WTC11 (cell line): ENCODE measurements around the gene NECTIN4. TPM values are rescaled to one million over a fixed set of nuclear protein-coding genes. Genes with fewer than 3 reads are reported as not detected.
A peak's percentile ranks its signal among the peaks of the same experiment; 100 is the strongest.

ENCODE experiments used
- ATAC-seq: fragments of 200-7000 bp; cut with Tn5 transposase; 2 replicates; pipeline ENCODE4 v1.10.0; 2021; ENCODE audit warnings: mild to moderate bottlenecking, moderate library complexity
- CTCF ChIA-PET: fragments of 300-600 bp; sonication (Branson Sonifier 250); formaldehyde crosslinking; loops from one replicate; lab custom pipeline; 2021; ENCODE audit warnings: antibody characterized with exemption; lab: Charles Lee
- POLR2A ChIA-PET: fragments of 350-600 bp; sonication (Branson Sonifier 250); formaldehyde crosslinking; loops from one replicate; lab custom pipeline; 2021; ENCODE audit warnings: antibody characterized with exemption; lab: Charles Lee
- DNase-seq: peaks from one replicate; pipeline ENCODE4 v3.0.0; 2021; ENCODE audit warnings: low spot score
- H3K27ac Mint-ChIP-seq: 2 replicates; pipeline ENCODE4 v1.8.0; 2021; ENCODE audit warnings: mixed read lengths
- H3K27me3 Mint-ChIP-seq: 2 replicates; pipeline ENCODE4 v1.8.0; 2021; ENCODE audit warnings: low read depth, mild to moderate bottlenecking, moderate library complexity, mixed read lengths
- H3K36me3 Mint-ChIP-seq: 2 replicates; pipeline ENCODE4 v1.8.0; 2021; ENCODE audit warnings: mixed read lengths
- H3K4me1 Mint-ChIP-seq: 2 replicates; pipeline ENCODE4 v1.8.0; 2022; ENCODE audit warnings: mixed read lengths
- H3K4me3 Mint-ChIP-seq: 2 replicates; pipeline ENCODE4 v1.8.0; 2021; ENCODE audit warnings: mild to moderate bottlenecking, moderate library complexity, mixed read lengths
- H3K9me3 Mint-ChIP-seq: 2 replicates; pipeline ENCODE4 v1.8.0; 2021; ENCODE audit warnings: mixed read lengths
- ATF1 ChIP-seq: sonication (generic); formaldehyde crosslinking; IDR thresholded peaks from 2 replicates; pipeline ENCODE4 v1.8.1; 2023; ENCODE audit warnings: mild to moderate bottlenecking, moderate library complexity, missing genetic modification reagents
- CBFB ChIP-seq: sonication (generic); formaldehyde crosslinking; IDR thresholded peaks from 2 replicates; pipeline ENCODE4 v1.8.1; 2022; ENCODE audit warnings: mild to moderate bottlenecking, low read depth, missing genetic modification reagents
- CREM ChIP-seq: sonication (generic); formaldehyde crosslinking; IDR thresholded peaks from 2 replicates; pipeline ENCODE4 v1.8.1; 2022; ENCODE audit warnings: mild to moderate bottlenecking, missing genetic modification reagents, moderate library complexity
- ETV6 ChIP-seq: sonication (generic); formaldehyde crosslinking; IDR thresholded peaks from 2 replicates; pipeline ENCODE4 v1.8.1; 2022; ENCODE audit warnings: mild to moderate bottlenecking, missing genetic modification reagents
- GABPB1 ChIP-seq: sonication (generic); formaldehyde crosslinking; IDR thresholded peaks from 2 replicates; pipeline ENCODE4 v1.8.1; 2023; ENCODE audit warnings: mild to moderate bottlenecking, missing genetic modification reagents
- JAZF1 ChIP-seq: fragments of 250-450 bp; sonication (Bioruptor Pico); IDR thresholded peaks from 2 replicates; pipeline ENCODE4 v1.9.0; 2021; ENCODE audit warnings: moderate library complexity, mild to moderate bottlenecking, inconsistent platforms
- NFATC4 ChIP-seq: fragments of 250-450 bp; sonication (Bioruptor Pico); IDR thresholded peaks from 2 replicates; pipeline ENCODE4 v1.9.0; 2021; ENCODE audit warnings: mild to moderate bottlenecking
- NR1H2 ChIP-seq: sonication (generic); formaldehyde crosslinking; IDR thresholded peaks from 2 replicates; pipeline ENCODE4 v1.9.0; 2021; ENCODE audit warnings: mild to moderate bottlenecking, moderate library complexity, missing genetic modification reagents
- PRRX2 ChIP-seq: fragments of 250-450 bp; sonication (Bioruptor Pico); IDR thresholded peaks from 2 replicates; pipeline ENCODE4 v1.8.0; 2021; ENCODE audit warnings: mild to moderate bottlenecking
- RELA ChIP-seq: sonication (generic); formaldehyde crosslinking; IDR thresholded peaks from 2 replicates; pipeline ENCODE4 v1.8.1; 2022; ENCODE audit warnings: missing genetic modification reagents, mild to moderate bottlenecking, borderline replicate concordance
- SMAD4 ChIP-seq: sonication (generic); formaldehyde crosslinking; IDR thresholded peaks from 2 replicates; pipeline ENCODE4 v1.8.0; 2022; ENCODE audit warnings: mild to moderate bottlenecking, missing genetic modification reagents
- total RNA-seq: library from RNA; stranded (reverse); gene quantifications from 3 replicates; pipeline ENCODE4 v1.2.3, GENCODE V29; 2021
- TF ChIP-seq, protein P1 (sequence below): sonication (generic); formaldehyde crosslinking; IDR thresholded peaks from 2 replicates; pipeline ENCODE4 v1.8.0; 2023; ENCODE audit warnings: mild to moderate bottlenecking, missing genetic modification reagents
- TF ChIP-seq, protein P2 (sequence below): sonication (generic); formaldehyde crosslinking; IDR thresholded peaks from 2 replicates; pipeline ENCODE4 v1.8.1; 2022; ENCODE audit warnings: low read depth, missing genetic modification reagents, borderline replicate concordance
- TF ChIP-seq, protein P3 (sequence below): sonication (generic); formaldehyde crosslinking; IDR thresholded peaks from 2 replicates; pipeline ENCODE4 v1.8.0; 2022; ENCODE audit warnings: mild to moderate bottlenecking, missing genetic modification reagents
- TF ChIP-seq, protein P4 (sequence below): sonication (generic); formaldehyde crosslinking; IDR thresholded peaks from 2 replicates; pipeline ENCODE4 v1.8.0; 2022; ENCODE audit warnings: missing genetic modification reagents
- TF ChIP-seq, protein P5 (sequence below): sonication (generic); formaldehyde crosslinking; IDR thresholded peaks from 2 replicates; pipeline ENCODE4 v1.8.1; 2022; ENCODE audit warnings: missing genetic modification reagents, borderline replicate concordance
- TF ChIP-seq, protein P6 (sequence below): fragments of 250-450 bp; sonication (Bioruptor Pico); IDR thresholded peaks from 2 replicates; pipeline ENCODE4 v1.9.0; 2021; ENCODE audit warnings: mild to moderate bottlenecking

The NECTIN4 gene
- total RNA-seq, 1 experiment from 2014 or later = 1.7 TPM

DNA sequence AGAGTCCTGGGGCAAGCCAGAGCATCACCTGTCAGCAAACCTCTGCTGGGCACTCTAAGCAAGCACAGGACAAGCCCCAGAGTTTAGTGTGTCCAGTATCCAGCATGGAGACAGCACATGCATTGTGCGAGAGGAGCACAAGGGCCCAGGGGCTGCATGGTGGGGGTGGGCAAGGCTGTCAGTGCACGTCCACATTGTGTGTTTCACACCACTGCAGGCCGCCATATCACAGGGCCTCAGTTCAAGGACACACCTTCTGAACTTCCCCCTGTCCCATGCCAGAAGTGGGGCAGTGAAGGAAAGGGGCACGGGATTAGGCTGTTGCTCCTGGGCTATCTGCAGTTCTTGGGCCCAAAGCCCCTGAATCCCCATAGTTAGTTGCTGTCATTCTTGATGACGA, 49.8 kb downstream of the NECTIN4 start (continued):
- TF ChIP-seq, protein P1, sequence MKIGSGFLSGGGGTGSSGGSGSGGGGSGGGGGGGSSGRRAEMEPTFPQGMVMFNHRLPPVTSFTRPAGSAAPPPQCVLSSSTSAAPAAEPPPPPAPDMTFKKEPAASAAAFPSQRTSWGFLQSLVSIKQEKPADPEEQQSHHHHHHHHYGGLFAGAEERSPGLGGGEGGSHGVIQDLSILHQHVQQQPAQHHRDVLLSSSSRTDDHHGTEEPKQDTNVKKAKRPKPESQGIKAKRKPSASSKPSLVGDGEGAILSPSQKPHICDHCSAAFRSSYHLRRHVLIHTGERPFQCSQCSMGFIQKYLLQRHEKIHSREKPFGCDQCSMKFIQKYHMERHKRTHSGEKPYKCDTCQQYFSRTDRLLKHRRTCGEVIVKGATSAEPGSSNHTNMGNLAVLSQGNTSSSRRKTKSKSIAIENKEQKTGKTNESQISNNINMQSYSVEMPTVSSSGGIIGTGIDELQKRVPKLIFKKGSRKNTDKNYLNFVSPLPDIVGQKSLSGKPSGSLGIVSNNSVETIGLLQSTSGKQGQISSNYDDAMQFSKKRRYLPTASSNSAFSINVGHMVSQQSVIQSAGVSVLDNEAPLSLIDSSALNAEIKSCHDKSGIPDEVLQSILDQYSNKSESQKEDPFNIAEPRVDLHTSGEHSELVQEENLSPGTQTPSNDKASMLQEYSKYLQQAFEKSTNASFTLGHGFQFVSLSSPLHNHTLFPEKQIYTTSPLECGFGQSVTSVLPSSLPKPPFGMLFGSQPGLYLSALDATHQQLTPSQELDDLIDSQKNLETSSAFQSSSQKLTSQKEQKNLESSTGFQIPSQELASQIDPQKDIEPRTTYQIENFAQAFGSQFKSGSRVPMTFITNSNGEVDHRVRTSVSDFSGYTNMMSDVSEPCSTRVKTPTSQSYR (CRISPR knock-in tag) = no peak
- TF ChIP-seq CREM (CRISPR knock-in tag) (no peak), RELA (no peak)

DNA sequence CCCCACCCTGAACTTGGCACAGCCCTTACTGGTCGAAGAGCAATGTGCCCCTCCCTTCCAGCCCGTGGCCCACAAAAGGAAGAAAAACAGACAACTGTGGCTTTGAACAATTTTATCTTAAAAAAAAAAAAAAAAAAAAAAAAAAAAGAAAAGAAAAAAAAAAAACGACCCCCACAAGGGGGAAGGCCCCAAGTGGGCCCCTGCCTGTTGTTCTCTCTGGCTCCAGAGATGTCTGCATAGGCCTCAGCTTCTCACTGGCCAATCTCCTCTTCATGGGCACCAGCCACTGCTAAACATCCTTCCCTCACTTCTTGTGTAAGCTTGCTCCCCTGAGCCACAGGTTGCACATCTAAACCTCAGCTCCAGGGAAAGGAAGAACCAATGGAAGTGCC, 50.2 kb downstream of the NECTIN4 start:
- Mint-ChIP-seq H3K36me3 (peaks cover 39% of the 10 kb centered on the region), H3K4me3 (peak overlapping the region; percentile 86), H3K9me3 (no peaks in the 10 kb centered on the region), H3K4me1 (peaks cover 38% of the 10 kb centered on the region), H3K27ac (peak overlapping the region; percentile 92), H3K27me3 (no peaks in the 10 kb centered on the region)
- TF ChIP-seq NFATC4 (CRISPR knock-in tag) (no peak), SMAD4 (CRISPR knock-in tag) (no peak), JAZF1 (CRISPR knock-in tag) (no peak), CBFB (CRISPR knock-in tag) (no peak), ETV6 (no peak), GABPB1 (CRISPR knock-in tag) (no peak), NR1H2 (CRISPR knock-in tag) (no peak), PRRX2 (CRISPR knock-in tag) (no peak), ATF1 (CRISPR knock-in tag) (no peak)
- TF ChIP-seq, protein P2, sequence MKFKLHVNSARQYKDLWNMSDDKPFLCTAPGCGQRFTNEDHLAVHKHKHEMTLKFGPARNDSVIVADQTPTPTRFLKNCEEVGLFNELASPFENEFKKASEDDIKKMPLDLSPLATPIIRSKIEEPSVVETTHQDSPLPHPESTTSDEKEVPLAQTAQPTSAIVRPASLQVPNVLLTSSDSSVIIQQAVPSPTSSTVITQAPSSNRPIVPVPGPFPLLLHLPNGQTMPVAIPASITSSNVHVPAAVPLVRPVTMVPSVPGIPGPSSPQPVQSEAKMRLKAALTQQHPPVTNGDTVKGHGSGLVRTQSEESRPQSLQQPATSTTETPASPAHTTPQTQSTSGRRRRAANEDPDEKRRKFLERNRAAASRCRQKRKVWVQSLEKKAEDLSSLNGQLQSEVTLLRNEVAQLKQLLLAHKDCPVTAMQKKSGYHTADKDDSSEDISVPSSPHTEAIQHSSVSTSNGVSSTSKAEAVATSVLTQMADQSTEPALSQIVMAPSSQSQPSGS (CRISPR knock-in tag) = no peak
- TF ChIP-seq, protein P3, sequence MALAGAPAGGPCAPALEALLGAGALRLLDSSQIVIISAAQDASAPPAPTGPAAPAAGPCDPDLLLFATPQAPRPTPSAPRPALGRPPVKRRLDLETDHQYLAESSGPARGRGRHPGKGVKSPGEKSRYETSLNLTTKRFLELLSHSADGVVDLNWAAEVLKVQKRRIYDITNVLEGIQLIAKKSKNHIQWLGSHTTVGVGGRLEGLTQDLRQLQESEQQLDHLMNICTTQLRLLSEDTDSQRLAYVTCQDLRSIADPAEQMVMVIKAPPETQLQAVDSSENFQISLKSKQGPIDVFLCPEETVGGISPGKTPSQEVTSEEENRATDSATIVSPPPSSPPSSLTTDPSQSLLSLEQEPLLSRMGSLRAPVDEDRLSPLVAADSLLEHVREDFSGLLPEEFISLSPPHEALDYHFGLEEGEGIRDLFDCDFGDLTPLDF = no peak
- TF ChIP-seq, protein P4, sequence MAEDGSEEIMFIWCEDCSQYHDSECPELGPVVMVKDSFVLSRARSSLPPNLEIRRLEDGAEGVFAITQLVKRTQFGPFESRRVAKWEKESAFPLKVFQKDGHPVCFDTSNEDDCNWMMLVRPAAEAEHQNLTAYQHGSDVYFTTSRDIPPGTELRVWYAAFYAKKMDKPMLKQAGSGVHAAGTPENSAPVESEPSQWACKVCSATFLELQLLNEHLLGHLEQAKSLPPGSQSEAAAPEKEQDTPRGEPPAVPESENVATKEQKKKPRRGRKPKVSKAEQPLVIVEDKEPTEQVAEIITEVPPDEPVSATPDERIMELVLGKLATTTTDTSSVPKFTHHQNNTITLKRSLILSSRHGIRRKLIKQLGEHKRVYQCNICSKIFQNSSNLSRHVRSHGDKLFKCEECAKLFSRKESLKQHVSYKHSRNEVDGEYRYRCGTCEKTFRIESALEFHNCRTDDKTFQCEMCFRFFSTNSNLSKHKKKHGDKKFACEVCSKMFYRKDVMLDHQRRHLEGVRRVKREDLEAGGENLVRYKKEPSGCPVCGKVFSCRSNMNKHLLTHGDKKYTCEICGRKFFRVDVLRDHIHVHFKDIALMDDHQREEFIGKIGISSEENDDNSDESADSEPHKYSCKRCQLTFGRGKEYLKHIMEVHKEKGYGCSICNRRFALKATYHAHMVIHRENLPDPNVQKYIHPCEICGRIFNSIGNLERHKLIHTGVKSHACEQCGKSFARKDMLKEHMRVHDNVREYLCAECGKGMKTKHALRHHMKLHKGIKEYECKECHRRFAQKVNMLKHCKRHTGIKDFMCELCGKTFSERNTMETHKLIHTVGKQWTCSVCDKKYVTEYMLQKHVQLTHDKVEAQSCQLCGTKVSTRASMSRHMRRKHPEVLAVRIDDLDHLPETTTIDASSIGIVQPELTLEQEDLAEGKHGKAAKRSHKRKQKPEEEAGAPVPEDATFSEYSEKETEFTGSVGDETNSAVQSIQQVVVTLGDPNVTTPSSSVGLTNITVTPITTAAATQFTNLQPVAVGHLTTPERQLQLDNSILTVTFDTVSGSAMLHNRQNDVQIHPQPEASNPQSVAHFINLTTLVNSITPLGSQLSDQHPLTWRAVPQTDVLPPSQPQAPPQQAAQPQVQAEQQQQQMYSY (CRISPR knock-in tag) = no peak
- TF ChIP-seq, protein P5, sequence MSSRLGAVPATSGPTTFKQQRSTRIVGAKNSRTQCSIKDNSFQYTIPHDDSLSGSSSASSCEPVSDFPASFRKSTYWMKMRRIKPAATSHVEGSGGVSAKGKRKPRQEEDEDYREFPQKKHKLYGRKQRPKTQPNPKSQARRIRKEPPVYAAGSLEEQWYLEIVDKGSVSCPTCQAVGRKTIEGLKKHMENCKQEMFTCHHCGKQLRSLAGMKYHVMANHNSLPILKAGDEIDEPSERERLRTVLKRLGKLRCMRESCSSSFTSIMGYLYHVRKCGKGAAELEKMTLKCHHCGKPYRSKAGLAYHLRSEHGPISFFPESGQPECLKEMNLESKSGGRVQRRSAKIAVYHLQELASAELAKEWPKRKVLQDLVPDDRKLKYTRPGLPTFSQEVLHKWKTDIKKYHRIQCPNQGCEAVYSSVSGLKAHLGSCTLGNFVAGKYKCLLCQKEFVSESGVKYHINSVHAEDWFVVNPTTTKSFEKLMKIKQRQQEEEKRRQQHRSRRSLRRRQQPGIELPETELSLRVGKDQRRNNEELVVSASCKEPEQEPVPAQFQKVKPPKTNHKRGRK (CRISPR knock-in tag) = no peak
- TF ChIP-seq, protein P6, sequence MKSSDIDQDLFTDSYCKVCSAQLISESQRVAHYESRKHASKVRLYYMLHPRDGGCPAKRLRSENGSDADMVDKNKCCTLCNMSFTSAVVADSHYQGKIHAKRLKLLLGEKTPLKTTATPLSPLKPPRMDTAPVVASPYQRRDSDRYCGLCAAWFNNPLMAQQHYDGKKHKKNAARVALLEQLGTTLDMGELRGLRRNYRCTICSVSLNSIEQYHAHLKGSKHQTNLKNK (CRISPR knock-in tag) = no peak
- no peak for DNase-seq
- POLR2A ChIA-PET = interaction anchor here (1.0 to 2.2 kb wide), 3 partner anchors 18 to 49 kb away, joined by 3 to 20 read pairs (median 11); partner anchors contain the start of gene F11R
- ATAC-seq = no peak
- CTCF ChIA-PET = interaction anchor here (0.6 to 5.9 kb wide), 18 partner anchors 9 to 262 kb away, joined by 3 to 47 read pairs (median 5); partner anchors contain the start of genes F11R, KLHDC9 and NECTIN4
